H1 (cell line): ENCODE results near the gene BARX2. TPM values are rescaled to one million over a fixed set of nuclear protein-coding genes. Genes with fewer than 3 reads are reported as not detected.

Experiments
- CTCF ChIA-PET: fragments of 300-600 bp; sonication (Branson Sonifier 250); formaldehyde crosslinking; loops from one replicate; lab custom pipeline; 2021; ENCODE audit not compliant: partially characterized antibody; lab: Charles Lee
- POLR2A ChIA-PET: fragments of 300-600 bp; sonication (Branson Sonifier 250); formaldehyde crosslinking; loops from one replicate; lab custom pipeline; 2021; ENCODE audit warnings: inconsistent platforms; ENCODE audit not compliant: partially characterized antibody; lab: Charles Lee
- DNase-seq, 2 experiments: peaks; one replicate each; pipeline versions ENCODE4 v3.0.0 to v3.0.0-alpha.2; 2010 to 2022; ENCODE audit warnings: low spot score in 2 of 2, low read depth in 1 of 2, mixed read lengths in 1 of 2
- FAIRE-seq: peaks from 2 replicates; lab custom pipeline; 2011; peaks lifted over from hg19 to GRCh38; lab: Jason Lieb, UNC
- H2AFZ ChIP-seq: 2 replicates; pipeline ENCODE4 v1.8.1; 2012; ENCODE audit warnings: low read length, inconsistent platforms
- H2AK5ac ChIP-seq: 2 replicates; pipeline ENCODE4 v1.6.1; 2013; ENCODE audit warnings: low read depth, low read length
- H2BK120ac ChIP-seq: replicated peaks from 2 replicates; pipeline ENCODE3; 2013; ENCODE audit warnings: low read depth, low read length, inconsistent platforms
- H2BK12ac ChIP-seq: 2 replicates; pipeline ENCODE4 v1.6.1; 2013; ENCODE audit warnings: low read depth, low read length
- H2BK15ac ChIP-seq: 2 replicates; pipeline ENCODE4 v1.6.1; 2013; ENCODE audit warnings: low read length
- H2BK20ac ChIP-seq: 2 replicates; pipeline ENCODE4 v1.6.1; 2013; ENCODE audit warnings: low read length
- H2BK5ac ChIP-seq: 2 replicates; pipeline ENCODE4 v1.6.1; 2013; ENCODE audit warnings: low read depth, low read length
- H3K14ac ChIP-seq: 2 replicates; pipeline ENCODE4 v1.6.1; 2013; ENCODE audit warnings: inconsistent platforms; ENCODE audit not compliant: insufficient read length
- H3K18ac ChIP-seq: 2 replicates; pipeline ENCODE4 v1.6.1; 2013; ENCODE audit warnings: low read length; ENCODE audit errors: extremely low read depth
- H3K23ac ChIP-seq: 2 replicates; pipeline ENCODE4 v1.6.1; 2013; ENCODE audit warnings: inconsistent platforms; ENCODE audit not compliant: insufficient read length
- H3K23me2 ChIP-seq: 2 replicates; pipeline ENCODE4 v1.6.1; 2013; ENCODE audit warnings: low read depth, low read length
- H3K27ac ChIP-seq: 2 replicates; pipeline ENCODE4 v1.6.1; 2011; ENCODE audit warnings: low read depth, low read length, inconsistent platforms
- H3K27me3 ChIP-seq, 4 experiments: replicated peaks in 1 of 4; 1 replicate in 1 of 4; 2 replicates in 3 of 4; pipeline versions ENCODE4 v1.6.1 to v1.8.1; 2011 to 2013; ENCODE audit warnings: low read length in 3 of 4, mild to moderate bottlenecking in 3 of 4, inconsistent platforms in 2 of 4, mixed read lengths in 2 of 4, moderate library complexity in 1 of 4; ENCODE audit not compliant: control insufficient read depth in 3 of 4, insufficient read depth in 3 of 4; ENCODE audit errors: extremely low read depth in 1 of 4
- H3K36me3 ChIP-seq, 4 experiments: 2 replicates each; pipeline versions ENCODE4 v1.6.1 to v1.8.1; 2011 to 2013; ENCODE audit warnings: mild to moderate bottlenecking in 4 of 4, low read length in 3 of 4, moderate library complexity in 2 of 4, control low read depth in 1 of 4, inconsistent platforms in 1 of 4; ENCODE audit not compliant: insufficient read depth in 4 of 4, control insufficient read depth in 2 of 4
- H3K4ac ChIP-seq: replicated peaks from 2 replicates; pipeline ENCODE3; 2013; ENCODE audit warnings: low read length, low read depth, mixed read lengths, inconsistent platforms; ENCODE audit not compliant: insufficient read length
- H3K4me1 ChIP-seq, 4 experiments: replicated peaks in 1 of 4; 1 replicate in 1 of 4; 2 replicates in 3 of 4; pipeline versions ENCODE4 v1.6.1 to v1.8.1; 2011 to 2013; ENCODE audit warnings: low read length in 3 of 4, inconsistent platforms in 2 of 4, mixed read lengths in 1 of 4; ENCODE audit not compliant: insufficient read depth in 4 of 4, control insufficient read depth in 3 of 4
- H3K4me2 ChIP-seq, 2 experiments: 2 replicates each; pipeline versions ENCODE4 v1.6.1 to v1.8.1; 2011 to 2013; ENCODE audit warnings: low read depth in 2 of 2, low read length in 2 of 2, control low read depth in 1 of 2, inconsistent platforms in 1 of 2, mild to moderate bottlenecking in 1 of 2; ENCODE audit not compliant: insufficient read depth in 1 of 2
- H3K4me3 ChIP-seq, 4 experiments: fragments of 200-600, 300-600 bp in 1 of 4; sonication (generic), shearing (Covaris generic), sonication (Bioruptor Twin) in 1 of 4; 2 replicates each; pipeline versions ENCODE4 v1.5.1 to v1.8.1; 2011 to 2016; ENCODE audit warnings: low read length in 4 of 4, low read depth in 3 of 4, control low read depth in 2 of 4, inconsistent platforms in 2 of 4, mild to moderate bottlenecking in 2 of 4, mixed read lengths in 1 of 4, moderate library complexity in 1 of 4; ENCODE audit not compliant: insufficient read depth in 2 of 4; ENCODE audit errors: extremely low read depth in 1 of 4
- H3K56ac ChIP-seq: replicated peaks from 2 replicates; pipeline ENCODE3; 2013; ENCODE audit warnings: low read depth, mild to moderate bottlenecking, mixed read lengths, low read length, inconsistent platforms; ENCODE audit not compliant: insufficient read length
- H3K79me1 ChIP-seq: 2 replicates; pipeline ENCODE4 v1.6.1; 2013; ENCODE audit warnings: low read depth, low read length, control low read depth
- H3K79me2 ChIP-seq, 2 experiments: 2 replicates each; pipeline versions ENCODE4 v1.6.1 to v1.8.1; 2012 to 2013; ENCODE audit warnings: low read length in 2 of 2, mild to moderate bottlenecking in 2 of 2, inconsistent platforms in 1 of 2; ENCODE audit not compliant: insufficient read depth in 2 of 2, control insufficient read depth in 1 of 2
- H3K9ac ChIP-seq, 4 experiments: replicated peaks in 1 of 4; 1 replicate in 1 of 4; 2 replicates in 3 of 4; pipeline versions ENCODE4 v1.6.1 to v1.8.1; 2011 to 2013; ENCODE audit warnings: low read depth in 3 of 4, low read length in 3 of 4, control low read depth in 2 of 4, mild to moderate bottlenecking in 2 of 4, moderate library complexity in 2 of 4, inconsistent platforms in 1 of 4; ENCODE audit errors: extremely low read depth in 1 of 4
- H3K9me3 ChIP-seq, 2 experiments: 2 replicates each; pipeline versions ENCODE4 v1.6.1 to v1.8.1; 2012 to 2013; ENCODE audit warnings: mild to moderate bottlenecking in 2 of 2, moderate library complexity in 2 of 2, control low read depth in 1 of 2, inconsistent platforms in 1 of 2, low read depth in 1 of 2, low read length in 1 of 2, mixed read lengths in 1 of 2; ENCODE audit not compliant: insufficient read depth in 2 of 2
- H4K20me1 ChIP-seq, 2 experiments: replicated peaks in 1 of 2; 2 replicates each; pipeline versions ENCODE3 to v1.8.1; 2011 to 2013; ENCODE audit warnings: inconsistent platforms in 2 of 2, low read length in 2 of 2, mild to moderate bottlenecking in 1 of 2; ENCODE audit not compliant: insufficient read depth in 2 of 2, control insufficient read depth in 1 of 2
- H4K5ac ChIP-seq: 2 replicates; pipeline ENCODE4 v1.6.1; 2013; ENCODE audit warnings: low read length, low read depth, mixed read lengths, inconsistent platforms; ENCODE audit not compliant: insufficient read length
- H4K8ac ChIP-seq: 2 replicates; pipeline ENCODE4 v1.8.0; 2013; ENCODE audit warnings: mild to moderate bottlenecking, moderate library complexity, low read length, inconsistent platforms; ENCODE audit not compliant: insufficient read depth; ENCODE audit errors: extremely low read depth
- H4K91ac ChIP-seq: replicated peaks from 2 replicates; pipeline ENCODE3; 2013; ENCODE audit warnings: low read length, mixed read lengths, inconsistent platforms; ENCODE audit not compliant: insufficient read length
- ASH2L ChIP-seq: fragments of 200-600, 300-600 bp; sonication (generic); IDR thresholded peaks from one replicate; pipeline ENCODE4 v1.7.1; 2017; ENCODE audit warnings: low read length
- CREB1 ChIP-seq: IDR thresholded peaks from 2 replicates; pipeline ENCODE4 v1.6.1; 2012; ENCODE audit warnings: inconsistent platforms
- CTBP2 ChIP-seq: IDR thresholded peaks from 2 replicates; pipeline ENCODE4 v1.7.0; 2011; ENCODE audit warnings: borderline replicate concordance, mild to moderate bottlenecking, moderate library complexity, mixed read lengths, low read length; ENCODE audit not compliant: insufficient read depth, insufficient read length
- EZH2 ChIP-seq: fragments of 200-600 bp; sonication (generic); IDR thresholded peaks from 2 replicates; pipeline ENCODE4 v1.7.1; 2012; ENCODE audit warnings: low read depth, mild to moderate bottlenecking, moderate library complexity, low read length, inconsistent platforms; ENCODE audit not compliant: severe bottlenecking
- JUND ChIP-seq: IDR thresholded peaks from 2 replicates; pipeline ENCODE4 v1.6.1; 2011; ENCODE audit warnings: mild to moderate bottlenecking, improper control_type of control experiment, low read length
- KDM5A ChIP-seq: fragments of 200-600 bp; IDR thresholded peaks from 2 replicates; pipeline ENCODE4 v1.7.1; 2012; ENCODE audit warnings: mild to moderate bottlenecking, low read length, inconsistent platforms, mixed read lengths
- PHF8 ChIP-seq: fragments of 200-600 bp; sonication (generic); conservative IDR thresholded peaks from 2 replicates; pipeline ENCODE4 v1.7.1; 2012; ENCODE audit warnings: low read depth, mild to moderate bottlenecking, inconsistent platforms, low read length, moderate library complexity
- POLR2AphosphoS5 ChIP-seq: IDR thresholded peaks from 2 replicates; pipeline ENCODE4 v1.6.1; 2011; ENCODE audit warnings: low read depth, low read length
- RBBP5 ChIP-seq: IDR thresholded peaks from 2 replicates; pipeline ENCODE4 v1.7.1; 2012; ENCODE audit warnings: low read depth, mild to moderate bottlenecking, inconsistent platforms, low read length, moderate library complexity, borderline replicate concordance
- SRF ChIP-seq: IDR thresholded peaks from 2 replicates; pipeline ENCODE4 v1.6.1; 2011; ENCODE audit warnings: mild to moderate bottlenecking, low read depth, low read length, moderate library complexity
- SUZ12 ChIP-seq: fragments of 200-600 bp; sonication (generic); IDR thresholded peaks from 2 replicates; pipeline ENCODE4 v1.6.1; 2012; ENCODE audit warnings: mild to moderate bottlenecking, inconsistent platforms, low read length, moderate library complexity, mixed read lengths
- TAF7 ChIP-seq: optimal IDR thresholded peaks from 2 replicates; pipeline ENCODE3; 2011; ENCODE audit warnings: low read depth, mild to moderate bottlenecking, inconsistent platforms, low read length, moderate library complexity, borderline replicate concordance
- WGBS, 2 experiments: shearing (Covaris generic) in 1 of 2; methylation state at CpG; one replicate each; pipeline versions ENCODE4 v1.1.6 to v1.1.7; 2013 to 2015; ENCODE audit warnings: low lambda C conversion rate in 2 of 2, mixed read lengths in 2 of 2, inconsistent platforms in 1 of 2, low coverage in 1 of 2, missing lambda C conversion rate in 1 of 2; ENCODE audit not compliant: insufficient replicate concordance in 2 of 2, insufficient coverage in 1 of 2, insufficient read length in 1 of 2; ENCODE audit errors: extremely low coverage in 1 of 2, missing lambda C conversion rate in 1 of 2; 5-methylcytosine and 5-hydroxymethylcytosine counted together
- polyA plus RNA-seq, 7 experiments: library from polyadenylated mRNA; depleted of rRNA in 3 of 7; stranded (reverse) in 5 of 7; unstranded in 2 of 7; fragments of >200 nt in 5 of 7; fragments of 200-250 nt in 2 of 7; gene quantifications; 1 replicate in 5 of 7; 2 replicates in 1 of 7; 4 replicates in 1 of 7; pipeline versions ENCODE4 v1.2.1 to v1.2.3, GENCODE V29; 2011 to 2013; ENCODE audit warnings: missing spikeins in 2 of 7, mixed read lengths in 2 of 7
- total RNA-seq: library from RNA; stranded (reverse); fragmentation: NEBNext Ultra II Directional; extraction: Animal tissue kit (Norgen Biotek cat#: 25700); gene quantifications from 2 replicates; pipeline ENCODE4 v1.2.1, GENCODE V29; 2021
- TF ChIP-seq, protein P1 (sequence below): IDR thresholded peaks from 2 replicates; pipeline ENCODE4 v1.6.1; 2011; ENCODE audit warnings: low read length, improper control_type of control experiment
- TF ChIP-seq, protein P2 (sequence below): IDR thresholded peaks from 2 replicates; pipeline ENCODE4 v1.6.1; 2012; ENCODE audit warnings: inconsistent platforms

Gene BARX2
- total and polyA plus RNA-seq, 2 of the 8 experiments (the other 6 are each of a cell fraction or from before 2014, with no cell fraction given): not detected

- no peaks in the 10 kb centered on the region; a peak in 1 of 8 replicates for H3K36me3 ChIP-seq
- H2AFZ ChIP-seq: no peak overlapping the region
- H4K20me1 ChIP-seq: no peaks in the 10 kb centered on the region
- H3K4me3 ChIP-seq: no peak overlapping the region
- H3K4ac ChIP-seq: no peak overlapping the region
- H3K23me2 ChIP-seq: no peaks in the 10 kb centered on the region
- no peaks in the 10 kb centered on the region for H3K4me1 ChIP-seq
- H2BK5ac ChIP-seq: no peak overlapping the region
- H3K23ac ChIP-seq: no peak overlapping the region
- H2BK12ac ChIP-seq: no peak overlapping the region
- H2AK5ac ChIP-seq: no peak overlapping the region
- H3K79me2 ChIP-seq: no peaks in the 10 kb centered on the region
- no peak for FAIRE-seq
- no peak overlapping the region for H4K91ac ChIP-seq
- H4K5ac ChIP-seq: no peak overlapping the region
- H3K9me3 ChIP-seq: peaks cover 9 to 12% of the 10 kb centered on the region in 2 experiments; a peak in 2 of 4 replicates
- no peak overlapping the region for H3K14ac ChIP-seq
- no peak overlapping the region for H4K8ac ChIP-seq
- no peak overlapping the region for H2BK20ac ChIP-seq
- H3K18ac ChIP-seq: no peak overlapping the region
- no peaks in the 10 kb centered on the region for H3K79me1 ChIP-seq
- no peak overlapping the region for H3K27ac ChIP-seq
- ChIA-PET CTCF (interaction anchor here (0.6 to 1.6 kb wide), 3 partner anchors 9 to 298 kb away, joined by 3 to 6 read pairs (median 4); no protein-coding TSS in a partner anchor), POLR2A (no interaction called here)
- no peak overlapping the region for H2BK120ac ChIP-seq
- no peak overlapping the region for H3K4me2 ChIP-seq
- DNase-seq: no peak
- 84% methylated on average over 3 of the region's 3 CpGs; no CpG with 5 or more reads in 1 of the 2 experiments for WGBS, 2 experiments
- no peak overlapping the region for H3K9ac ChIP-seq
- no peak overlapping the region for H2BK15ac ChIP-seq
- H3K27me3 ChIP-seq: no peaks in the 10 kb centered on the region
- no peak overlapping the region for H3K56ac ChIP-seq
- TF ChIP-seq PHF8 (no peak), SUZ12 (no peak), TAF7 (no peak), POLR2AphosphoS5 (no peak), SRF (no peak), JUND (no peak), CTBP2 (no peak), EZH2 (no peak), KDM5A (no peak), ASH2L (no peak), RBBP5 (no peak), CREB1 (no peak)
- TF ChIP-seq, protein P1, sequence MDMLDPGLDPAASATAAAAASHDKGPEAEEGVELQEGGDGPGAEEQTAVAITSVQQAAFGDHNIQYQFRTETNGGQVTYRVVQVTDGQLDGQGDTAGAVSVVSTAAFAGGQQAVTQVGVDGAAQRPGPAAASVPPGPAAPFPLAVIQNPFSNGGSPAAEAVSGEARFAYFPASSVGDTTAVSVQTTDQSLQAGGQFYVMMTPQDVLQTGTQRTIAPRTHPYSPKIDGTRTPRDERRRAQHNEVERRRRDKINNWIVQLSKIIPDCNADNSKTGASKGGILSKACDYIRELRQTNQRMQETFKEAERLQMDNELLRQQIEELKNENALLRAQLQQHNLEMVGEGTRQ: no peak
- TF ChIP-seq, protein P2, sequence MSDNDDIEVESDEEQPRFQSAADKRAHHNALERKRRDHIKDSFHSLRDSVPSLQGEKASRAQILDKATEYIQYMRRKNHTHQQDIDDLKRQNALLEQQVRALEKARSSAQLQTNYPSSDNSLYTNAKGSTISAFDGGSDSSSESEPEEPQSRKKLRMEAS: no peak
These were observed 51.7 kb downstream of the BARX2 start for GRCh38 chr11:129427376-129427775.
